ENCODE measurements around the gene PPARA. TPM values are rescaled to one million over a fixed set of nuclear protein-coding genes. Genes with fewer than 3 reads are reported as not detected.
A peak's percentile ranks its signal among the peaks of the same experiment; 100 is the strongest.

Gene PPARA
- total RNA-seq, 1 donor from 2014 or later = 101 TPM

GRCh38 chr22:46148816-46149511 lies 1.4 kb upstream of the PPARA start:
- DNase-seq = no peak
- intact Hi-C loops (cut with micrococcal nuclease) = no loop called here
- Histone ChIP-seq H3K27me3 (ENCODE audit: low read depth) (no peaks in the 10 kb centered on the region), H3K4me3 (peak overlapping the region; percentile 79), H3K36me3 (peaks cover 15% of the 10 kb centered on the region), H3K4me1 (peaks cover 67% of the 10 kb centered on the region), H3K9me3 (replicated peaks) (no peaks in the 10 kb centered on the region), H3K27ac (replicated peaks) (peak overlapping the region; percentile 95)
- TF ChIP-seq CTCF (IDR thresholded peaks at IDR 0.05; ENCODE audit: borderline replicate concordance) = no peak

- peak; percentile 70 for DNase-seq
- H3K9me3 ChIP-seq (replicated peaks) = no peaks in the 10 kb centered on the region
- H3K4me1 ChIP-seq = peaks cover 73% of the 10 kb centered on the region
- H3K4me3 ChIP-seq = peak overlapping the region; percentile 79
- intact Hi-C loops (cut with micrococcal nuclease) = no loop called here
- no peak for TF ChIP-seq CTCF (IDR thresholded peaks at IDR 0.05; ENCODE audit: borderline replicate concordance)
- no peaks in the 10 kb centered on the region for H3K27me3 ChIP-seq (ENCODE audit: low read depth)
- H3K27ac ChIP-seq (replicated peaks) = peak overlapping the region; percentile 95
- peaks cover 15% of the 10 kb centered on the region for H3K36me3 ChIP-seq
Measured at GRCh38 chr22:46149512-46150033, 753 bp upstream of the PPARA start.

- H3K27ac ChIP-seq (replicated peaks) = peak overlapping the region; percentile 92
- peaks cover 20% of the 10 kb centered on the region for H3K36me3 ChIP-seq
- H3K4me3 ChIP-seq = peak overlapping the region; percentile 84
- peaks cover 86% of the 10 kb centered on the region for H3K4me1 ChIP-seq
- H3K27me3 ChIP-seq (ENCODE audit: low read depth) = no peaks in the 10 kb centered on the region
- intact Hi-C loops (cut with micrococcal nuclease) = no loop called here
- no peak for TF ChIP-seq CTCF (IDR thresholded peaks at IDR 0.05; ENCODE audit: borderline replicate concordance)
- no peaks in the 10 kb centered on the region for H3K9me3 ChIP-seq (replicated peaks)
- no peak for DNase-seq
Measured at GRCh38 chr22:46150655-46151477, 540 bp downstream of the PPARA start.

- intact Hi-C loops (cut with micrococcal nuclease) = no loop called here
- Histone ChIP-seq H3K27me3 (ENCODE audit: low read depth) (no peaks in the 10 kb centered on the region), H3K4me3 (no peak overlapping the region), H3K36me3 (peaks cover 35% of the 10 kb centered on the region), H3K9me3 (replicated peaks) (no peaks in the 10 kb centered on the region), H3K4me1 (peaks cover 85% of the 10 kb centered on the region), H3K27ac (replicated peaks) (no peak overlapping the region)
- no peak for TF ChIP-seq CTCF (IDR thresholded peaks at IDR 0.05; ENCODE audit: borderline replicate concordance)
- DNase-seq = no peak
Measured at GRCh38 chr22:46153930-46154329, 3.6 kb downstream of the PPARA start.

GRCh38 chr22:46156031-46156430 lies 5.7 kb downstream of the PPARA start:
- H3K27ac ChIP-seq (replicated peaks) = no peak overlapping the region
- no peak for DNase-seq
- intact Hi-C loops (cut with micrococcal nuclease) = no loop called here
- peaks cover 69% of the 10 kb centered on the region for H3K4me1 ChIP-seq
- TF ChIP-seq CTCF (IDR thresholded peaks at IDR 0.05; ENCODE audit: borderline replicate concordance) = no peak
- H3K4me3 ChIP-seq = no peak overlapping the region
- peaks cover 46% of the 10 kb centered on the region for H3K36me3 ChIP-seq
- no peaks in the 10 kb centered on the region for H3K9me3 ChIP-seq (replicated peaks)
- H3K27me3 ChIP-seq (ENCODE audit: low read depth) = no peaks in the 10 kb centered on the region

Data from left ventricle myocardium inferior (tissue), 1 donor.